ENCODE results near the gene UGT1A9. TPM values are rescaled to one million over a fixed set of nuclear protein-coding genes. Genes with fewer than 3 reads are reported as not detected.
"Not testable (repeated sequence)": the region's sequence is repeated elsewhere in the genome, so short reads cannot be mapped to it uniquely, and the experiment has no call there.

UGT1A9 gene
- total RNA-seq, 4 donors from 2014 or later: not detected

- TF ChIP-seq CTCF (IDR thresholded peaks at IDR 0.05): no peak
- no peak for DNase-seq (ENCODE audit: low spot score)
- no peak for ATAC-seq (ENCODE audit: low FRiP score)
Measured at GRCh38 chr2:233700028-233700635, 28.4 kb downstream of the UGT1A9 start.

GRCh38 chr2:233700842-233701241 is 29.1 kb downstream of the UGT1A9 start:
- not testable (repeated sequence) for DNase-seq (ENCODE audit: low spot score); ATAC-seq (ENCODE audit: low FRiP score)

DNA sequence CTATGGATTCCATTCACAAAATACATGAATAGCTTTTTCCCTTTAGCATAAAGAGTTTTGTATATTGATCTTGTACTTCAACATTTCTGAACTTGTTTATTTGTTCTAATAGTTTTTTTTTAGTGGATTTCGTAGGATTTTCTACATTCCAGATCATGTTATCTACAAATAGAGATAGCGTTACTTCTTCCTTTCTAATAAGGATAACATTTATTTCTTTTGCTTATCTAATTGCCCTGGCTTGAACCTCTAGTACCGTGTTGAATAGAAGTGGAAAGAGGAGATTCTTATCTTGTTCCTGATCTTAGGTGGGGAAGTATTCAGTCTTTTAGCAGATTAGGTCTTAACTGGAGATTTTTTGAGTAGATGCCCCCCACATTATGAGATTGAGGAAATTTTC is 30.5 kb downstream of the UGT1A9 start:
- no peak for DNase-seq (ENCODE audit: low spot score)
- no peak for ATAC-seq (ENCODE audit: low FRiP score)
- TF ChIP-seq CTCF (IDR thresholded peaks at IDR 0.05): no peak

DNA sequence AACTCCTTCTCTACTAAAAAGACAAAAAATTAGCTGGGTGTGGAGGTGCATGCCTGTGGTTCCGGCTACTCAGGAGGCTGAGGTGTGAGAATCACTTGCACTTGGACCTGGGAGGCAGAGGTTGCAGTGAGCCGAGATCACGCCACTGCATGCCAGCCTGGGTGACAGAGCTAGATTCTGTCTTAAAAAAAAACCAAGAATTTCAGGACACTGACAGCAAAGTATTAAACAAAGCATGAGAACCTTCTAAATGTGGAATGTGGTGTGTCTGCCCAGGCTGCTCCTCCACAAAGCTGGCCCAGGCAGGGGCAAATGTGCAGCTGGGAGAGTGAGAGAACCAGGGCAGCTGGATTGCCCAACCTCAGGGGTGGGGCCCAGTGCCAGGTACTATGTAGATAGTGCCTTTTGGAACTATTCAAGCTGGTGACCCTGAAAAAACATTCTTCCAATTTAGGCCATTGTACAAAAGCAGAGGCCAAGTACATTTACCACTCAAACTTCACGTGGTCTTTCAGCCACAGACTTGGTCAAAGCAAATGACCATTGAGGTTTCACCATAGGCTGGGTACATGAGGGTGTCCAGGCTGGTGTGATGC is 34.3 kb downstream of the UGT1A9 start:
- TF ChIP-seq CTCF (IDR thresholded peaks at IDR 0.05): no peak
- ATAC-seq (ENCODE audit: low FRiP score): no peak
- DNase-seq (ENCODE audit: low spot score): no peak

GRCh38 chr2:233706720-233707119 is 35.0 kb downstream of the UGT1A9 start:
- TF ChIP-seq CTCF (IDR thresholded peaks at IDR 0.05): no peak
- ATAC-seq (ENCODE audit: low FRiP score) (no peak), DNase-seq (ENCODE audit: low spot score) (no peak)

- TF ChIP-seq CTCF (IDR thresholded peaks at IDR 0.05): no peak
- no peak for ATAC-seq (ENCODE audit: low FRiP score)
- DNase-seq (ENCODE audit: low spot score): no peak
Measured at GRCh38 chr2:233707940-233708644, 36.4 kb downstream of the UGT1A9 start.

DNA sequence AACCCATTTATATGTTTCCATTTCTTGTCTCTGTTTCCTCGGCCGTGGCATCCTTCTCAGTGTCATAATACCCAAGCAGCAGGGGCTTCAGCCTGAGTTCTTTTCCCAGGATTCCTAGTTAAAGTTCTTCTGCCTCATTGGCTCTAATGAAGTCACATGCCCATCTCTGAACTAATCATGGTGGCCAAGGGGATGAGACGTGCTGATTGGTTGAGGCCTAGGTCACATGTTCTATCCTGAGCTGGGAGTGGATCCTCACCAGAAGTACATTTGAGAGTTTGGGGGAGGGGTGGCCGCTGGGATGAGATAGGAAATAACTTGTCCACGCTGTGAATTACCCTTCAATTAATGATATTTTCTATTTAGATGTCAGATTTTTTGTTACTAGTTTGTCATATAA is 37.2 kb downstream of the UGT1A9 start:
- DNase-seq (ENCODE audit: low spot score): no peak
- ATAC-seq (ENCODE audit: low FRiP score): no peak
- TF ChIP-seq CTCF (IDR thresholded peaks at IDR 0.05): no peak

Measured in omental fat pad (tissue), 4 donors.